SK-N-SH (cell line): ENCODE data around the gene PRR27. TPM values are rescaled to one million over a fixed set of nuclear protein-coding genes. Genes with fewer than 3 reads are reported as not detected.

Source experiments
- CTCF ChIA-PET: fragments of 300-600, 350-600 bp; formaldehyde crosslinking; extraction: SDS; loops from one replicate; lab custom pipeline; 2021; lab: Yijun Ruan, JAX
- POLR2A ChIA-PET: fragments of 350-600 bp; sonication (Branson Sonifier 250); formaldehyde crosslinking; extraction: SDS; loops from one replicate; lab custom pipeline; 2020; ENCODE audit warnings: antibody characterized with exemption, inconsistent platforms; lab: Yijun Ruan, JAX
- DNase-seq: peaks from one replicate; pipeline ENCODE4 v3.0.0; 2012
- H2AFZ ChIP-seq: fragments of 200-600 bp; sonication (generic); 2 replicates; pipeline ENCODE4 v1.8.1; 2016; ENCODE audit warnings: antibody characterized with exemption, mild to moderate bottlenecking, low read depth
- H3F3A ChIP-seq: fragments of 200-600 bp; sonication (generic); replicated peaks from 2 replicates; pipeline ENCODE3; 2016; ENCODE audit warnings: antibody characterized with exemption, mild to moderate bottlenecking; ENCODE audit not compliant: insufficient read depth
- H3K27ac ChIP-seq, 2 experiments: fragments of 200-500 bp in 1 of 2; fragments of 200-600 bp in 1 of 2; sonication (Bioruptor generic) in 1 of 2; sonication (generic), shearing (Covaris generic) in 1 of 2; 2 replicates each; pipeline versions ENCODE4 v1.5.1 to v1.6.1; 2014 to 2016; ENCODE audit warnings: low read depth in 2 of 2, inconsistent platforms in 1 of 2, low read length in 1 of 2, mild to moderate bottlenecking in 1 of 2, mixed read lengths in 1 of 2
- H3K27me3 ChIP-seq: fragments of 200-600 bp; sonication (generic), shearing (Covaris generic); 2 replicates; pipeline ENCODE4 v1.6.1; 2016; ENCODE audit warnings: mixed run types; ENCODE audit not compliant: insufficient read depth
- H3K36me3 ChIP-seq, 2 experiments: fragments of 200-500 bp in 1 of 2; fragments of 200-600 bp in 1 of 2; sonication (Bioruptor generic) in 1 of 2; sonication (generic) in 1 of 2; replicated peaks in 1 of 2; 2 replicates each; pipeline versions ENCODE3 to v1.5.1; 2014 to 2016; ENCODE audit warnings: low read length in 1 of 2, mild to moderate bottlenecking in 1 of 2; ENCODE audit not compliant: insufficient read depth in 2 of 2, control insufficient read depth in 1 of 2
- H3K4me1 ChIP-seq, 2 experiments: fragments of 200-500 bp in 1 of 2; fragments of 200-600 bp in 1 of 2; sonication (Bioruptor generic) in 1 of 2; sonication (generic), shearing (Covaris generic) in 1 of 2; 2 replicates each; pipeline versions ENCODE4 v1.5.1 to v1.6.1; 2014 to 2016; ENCODE audit warnings: low read depth in 1 of 2, low read length in 1 of 2, mixed run types in 1 of 2; ENCODE audit not compliant: insufficient read depth in 2 of 2, control insufficient read depth in 1 of 2
- H3K4me2 ChIP-seq: fragments of 200-600 bp; sonication (generic), shearing (Covaris generic); 2 replicates; pipeline ENCODE4 v1.6.1; 2017; ENCODE audit warnings: mixed run types
- H3K4me3 ChIP-seq, 2 experiments: fragments of 200-500 bp in 1 of 2; fragments of 200-600 bp in 1 of 2; sonication (Bioruptor generic) in 1 of 2; sonication (generic), shearing (Covaris generic) in 1 of 2; 2 replicates each; pipeline versions ENCODE4 v1.5.1 to v1.8.1; 2014 to 2016; ENCODE audit warnings: low read depth in 2 of 2, inconsistent platforms in 1 of 2, low read length in 1 of 2, mild to moderate bottlenecking in 1 of 2, mixed read lengths in 1 of 2, moderate library complexity in 1 of 2
- H3K79me2 ChIP-seq: fragments of 200-600 bp; sonication (generic); 2 replicates; pipeline ENCODE4 v1.8.1; 2017; ENCODE audit warnings: mild to moderate bottlenecking; ENCODE audit not compliant: insufficient read depth
- H3K9ac ChIP-seq: fragments of 200-600 bp; sonication (generic); 2 replicates; pipeline ENCODE4 v1.6.1; 2017; ENCODE audit warnings: mixed run types
- H3K9me2 ChIP-seq: fragments of 200-600 bp; sonication (generic); 2 replicates; pipeline ENCODE4 v1.6.1; 2017; ENCODE audit warnings: mixed run types
- H3K9me3 ChIP-seq: fragments of 200-600 bp; sonication (generic); 2 replicates; pipeline ENCODE4 v1.6.1; 2017; ENCODE audit warnings: mixed run types, mild to moderate bottlenecking, moderate library complexity
- H4K20me1 ChIP-seq: fragments of 200-600 bp; sonication (generic); 2 replicates; pipeline ENCODE4 v1.6.1; 2017; ENCODE audit warnings: mild to moderate bottlenecking, mixed run types; ENCODE audit not compliant: insufficient read depth
- CHD2 ChIP-seq: fragments of 150-350 bp; IDR thresholded peaks from 2 replicates; pipeline ENCODE4 v1.6.1; 2018; ENCODE audit warnings: low read length; ENCODE audit not compliant: partially characterized antibody
- FOSL2 ChIP-seq: IDR thresholded peaks from 2 replicates; pipeline ENCODE4 v1.4.0; 2012; ENCODE audit warnings: low read depth, mild to moderate bottlenecking, moderate library complexity, borderline replicate concordance
- GATA2 ChIP-seq: sonication (generic); formaldehyde crosslinking; IDR thresholded peaks from 2 replicates; pipeline ENCODE4 v1.5.0; 2020; ENCODE audit warnings: mild to moderate bottlenecking, missing genetic modification reagents
- MEF2A ChIP-seq: IDR thresholded peaks from 2 replicates; pipeline ENCODE4 v1.4.0; 2012; ENCODE audit warnings: low read depth, borderline replicate concordance
- SIN3A ChIP-seq: IDR thresholded peaks from 2 replicates; pipeline ENCODE4 v1.6.1; 2012; ENCODE audit warnings: low read depth, mild to moderate bottlenecking, low read length, moderate library complexity, borderline replicate concordance
- TCF12 ChIP-seq: IDR thresholded peaks from 2 replicates; pipeline ENCODE4 v1.4.0; 2012
- WGBS: methylation state at CpG from one replicate; pipeline ENCODE4 v1.1.6; 2017; ENCODE audit warnings: low lambda C conversion rate; 5-methylcytosine and 5-hydroxymethylcytosine counted together
- polyA plus RNA-seq, 3 experiments: library from polyadenylated mRNA; depleted of rRNA; stranded (reverse); fragments of >200 nt; gene quantifications; 2 replicates each; pipeline ENCODE4 v1.2.3, GENCODE V29; 2012
- TF ChIP-seq, protein P1 (sequence below): fragments of 150-350 bp; IDR thresholded peaks from 2 replicates; pipeline ENCODE4 v1.6.1; 2016; ENCODE audit warnings: mild to moderate bottlenecking, low read depth, low read length
- TF ChIP-seq, protein P2 (sequence below): fragments of 150-350 bp; IDR thresholded peaks from 2 replicates; pipeline ENCODE4 v1.6.1; 2017; ENCODE audit warnings: antibody characterized with exemption, low read length, low read depth, borderline replicate concordance
- TF ChIP-seq, protein P3 (sequence below): IDR thresholded peaks from 2 replicates; pipeline ENCODE4 v1.4.0; 2012; ENCODE audit warnings: low read depth, borderline replicate concordance

Gene PRR27
- polyA plus RNA-seq, 1 of the 3 experiments (the other 2 are of a cell fraction) = not detected

GRCh38 chr4:70190579-70190978 lies 36.5 kb downstream of the PRR27 start:
- no peaks in the 10 kb centered on the region for H3K4me1 ChIP-seq
- no peak overlapping the region for H3K27ac ChIP-seq
- no peak overlapping the region for H3K4me3 ChIP-seq
- no peaks in the 10 kb centered on the region for H3K9me3 ChIP-seq
- ChIA-PET CTCF (no interaction called here), POLR2A (no interaction called here)
- no peak overlapping the region for H3K4me2 ChIP-seq
- WGBS = 19% methylated on average over 1 of the region's 1 CpG
- TF ChIP-seq TCF12 (no peak), CHD2 (no peak), GATA2 (no peak)
- TF ChIP-seq, protein P1, sequence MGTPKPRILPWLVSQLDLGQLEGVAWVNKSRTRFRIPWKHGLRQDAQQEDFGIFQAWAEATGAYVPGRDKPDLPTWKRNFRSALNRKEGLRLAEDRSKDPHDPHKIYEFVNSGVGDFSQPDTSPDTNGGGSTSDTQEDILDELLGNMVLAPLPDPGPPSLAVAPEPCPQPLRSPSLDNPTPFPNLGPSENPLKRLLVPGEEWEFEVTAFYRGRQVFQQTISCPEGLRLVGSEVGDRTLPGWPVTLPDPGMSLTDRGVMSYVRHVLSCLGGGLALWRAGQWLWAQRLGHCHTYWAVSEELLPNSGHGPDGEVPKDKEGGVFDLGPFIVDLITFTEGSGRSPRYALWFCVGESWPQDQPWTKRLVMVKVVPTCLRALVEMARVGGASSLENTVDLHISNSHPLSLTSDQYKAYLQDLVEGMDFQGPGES = no peak
- TF ChIP-seq, protein P2, sequence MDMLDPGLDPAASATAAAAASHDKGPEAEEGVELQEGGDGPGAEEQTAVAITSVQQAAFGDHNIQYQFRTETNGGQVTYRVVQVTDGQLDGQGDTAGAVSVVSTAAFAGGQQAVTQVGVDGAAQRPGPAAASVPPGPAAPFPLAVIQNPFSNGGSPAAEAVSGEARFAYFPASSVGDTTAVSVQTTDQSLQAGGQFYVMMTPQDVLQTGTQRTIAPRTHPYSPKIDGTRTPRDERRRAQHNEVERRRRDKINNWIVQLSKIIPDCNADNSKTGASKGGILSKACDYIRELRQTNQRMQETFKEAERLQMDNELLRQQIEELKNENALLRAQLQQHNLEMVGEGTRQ = no peak
- TF ChIP-seq, protein P3, sequence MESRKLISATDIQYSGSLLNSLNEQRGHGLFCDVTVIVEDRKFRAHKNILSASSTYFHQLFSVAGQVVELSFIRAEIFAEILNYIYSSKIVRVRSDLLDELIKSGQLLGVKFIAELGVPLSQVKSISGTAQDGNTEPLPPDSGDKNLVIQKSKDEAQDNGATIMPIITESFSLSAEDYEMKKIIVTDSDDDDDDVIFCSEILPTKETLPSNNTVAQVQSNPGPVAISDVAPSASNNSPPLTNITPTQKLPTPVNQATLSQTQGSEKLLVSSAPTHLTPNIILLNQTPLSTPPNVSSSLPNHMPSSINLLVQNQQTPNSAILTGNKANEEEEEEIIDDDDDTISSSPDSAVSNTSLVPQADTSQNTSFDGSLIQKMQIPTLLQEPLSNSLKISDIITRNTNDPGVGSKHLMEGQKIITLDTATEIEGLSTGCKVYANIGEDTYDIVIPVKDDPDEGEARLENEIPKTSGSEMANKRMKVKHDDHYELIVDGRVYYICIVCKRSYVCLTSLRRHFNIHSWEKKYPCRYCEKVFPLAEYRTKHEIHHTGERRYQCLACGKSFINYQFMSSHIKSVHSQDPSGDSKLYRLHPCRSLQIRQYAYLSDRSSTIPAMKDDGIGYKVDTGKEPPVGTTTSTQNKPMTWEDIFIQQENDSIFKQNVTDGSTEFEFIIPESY = no peak
- H3F3A ChIP-seq = no peaks in the 10 kb centered on the region
- H3K9ac ChIP-seq = no peak overlapping the region
- H4K20me1 ChIP-seq = no peaks in the 10 kb centered on the region
- no peak overlapping the region for H2AFZ ChIP-seq
- DNase-seq = no peak
- peaks cover 5% of the 10 kb centered on the region; the same call in 1 of the 2 replicates for H3K27me3 ChIP-seq
- H3K36me3 ChIP-seq = no peaks in the 10 kb centered on the region
- no peaks in the 10 kb centered on the region for H3K79me2 ChIP-seq
- H3K9me2 ChIP-seq = no peaks in the 10 kb centered on the region

DNA sequence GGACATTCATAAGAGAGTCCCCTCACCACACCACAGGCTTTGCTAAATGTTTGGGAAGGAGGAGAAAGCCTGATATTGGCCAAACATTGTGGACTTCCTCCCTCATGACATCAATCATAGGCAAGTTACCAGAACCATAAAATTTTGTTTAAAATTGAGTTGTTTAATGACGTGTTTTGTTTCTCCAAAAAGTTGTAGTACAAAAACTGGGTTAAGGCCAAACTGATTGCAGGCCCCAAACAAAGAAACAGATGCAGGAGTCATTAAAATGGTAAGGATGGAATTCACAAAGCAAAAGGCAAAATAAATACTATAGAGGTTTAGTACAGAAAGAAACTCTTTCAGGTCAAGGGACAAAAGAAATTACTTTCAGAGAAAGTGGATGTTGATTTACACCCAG lies 37.6 kb downstream of the PRR27 start:
- Histone ChIP-seq H2AFZ (no peak overlapping the region), H3K27ac (no peak overlapping the region), H3K36me3 (no peaks in the 10 kb centered on the region), H3K9me3 (no peaks in the 10 kb centered on the region), H3K4me2 (no peak overlapping the region), H4K20me1 (no peaks in the 10 kb centered on the region), H3K79me2 (no peaks in the 10 kb centered on the region), H3K9ac (no peak overlapping the region), H3F3A (no peaks in the 10 kb centered on the region), H3K9me2 (no peaks in the 10 kb centered on the region), H3K4me3 (no peak overlapping the region), H3K4me1 (no peaks in the 10 kb centered on the region), H3K27me3 (peaks cover 5% of the 10 kb centered on the region; the same call in 1 of the 2 replicates)
- TF ChIP-seq FOSL2 (no peak), SIN3A (no peak), MEF2A (no peak), TCF12 (no peak)
- TF ChIP-seq, protein P3 = no peak
- ChIA-PET POLR2A (no interaction called here), CTCF (interaction anchor here (2.9 kb wide), 1 partner anchor 8 kb away, joined by 15 read pairs; no protein-coding TSS in a partner anchor)
- DNase-seq = no peak
- 3% methylated on average over 1 of the region's 1 CpG for WGBS
